Left renal cortex interstitium (tissue), 4 donors: ENCODE data around the gene PPP3CA. TPM values are rescaled to one million over a fixed set of nuclear protein-coding genes. Genes with fewer than 3 reads are reported as not detected.

Experiments
- DNase-seq, 4 donors: peaks; one replicate each; pipeline ENCODE4 v3.0.0-alpha.2; 2013; ENCODE audit warnings: low read depth in 4 of 4, low spot score in 2 of 4, missing footprints in 1 of 4
- polyA plus RNA-seq, 4 donors: library from polyadenylated mRNA; unstranded; fragments of 120-200 nt; gene quantifications; one replicate each; pipeline ENCODE4 v1.2.1, GENCODE V29; 2013; ENCODE audit not compliant: insufficient read length in 4 of 4

PPP3CA gene
- polyA plus RNA-seq, 4 donors, result 38.4 to 47.5 (median 41.0) TPM

DNA sequence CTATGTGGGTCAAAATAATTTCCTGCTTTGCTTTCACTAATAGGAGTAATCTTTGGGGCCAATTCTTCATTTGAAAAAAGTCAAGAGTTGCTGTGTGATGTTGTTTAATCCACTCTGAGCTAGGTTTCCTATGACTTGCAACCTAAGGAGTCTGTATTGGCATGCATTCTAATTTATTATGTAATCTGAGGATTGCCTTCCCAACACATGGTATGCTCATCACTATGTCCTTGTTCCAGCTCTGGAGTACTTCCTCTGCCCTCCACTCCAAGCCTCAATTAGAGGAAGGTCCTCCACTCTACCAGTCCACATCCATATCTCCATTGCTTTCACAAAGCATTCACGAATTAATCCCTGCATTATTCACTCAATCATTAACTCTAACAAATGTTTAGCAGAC is 56.1 kb downstream of the PPP3CA start:
- no peak for DNase-seq

DNA sequence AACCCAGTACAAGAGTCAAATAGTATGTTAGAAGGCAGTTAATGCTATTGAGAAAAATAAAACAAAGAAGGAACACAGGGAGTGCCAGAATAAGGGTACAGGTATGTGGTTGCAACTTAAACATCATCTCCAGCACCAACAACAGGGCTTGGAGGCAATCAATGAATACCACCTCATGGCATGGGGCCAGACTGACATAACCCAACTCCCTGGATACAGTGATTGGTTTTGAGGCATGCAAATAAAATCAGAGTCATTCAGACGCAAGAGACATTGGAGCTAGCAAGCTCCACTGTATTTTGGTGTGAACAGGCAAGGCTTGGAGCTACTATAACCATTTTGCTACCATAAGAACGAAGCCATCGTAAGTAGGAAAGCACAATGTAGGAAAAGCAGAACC is 56.7 kb downstream of the PPP3CA start:
- DNase-seq, result no peak

DNA sequence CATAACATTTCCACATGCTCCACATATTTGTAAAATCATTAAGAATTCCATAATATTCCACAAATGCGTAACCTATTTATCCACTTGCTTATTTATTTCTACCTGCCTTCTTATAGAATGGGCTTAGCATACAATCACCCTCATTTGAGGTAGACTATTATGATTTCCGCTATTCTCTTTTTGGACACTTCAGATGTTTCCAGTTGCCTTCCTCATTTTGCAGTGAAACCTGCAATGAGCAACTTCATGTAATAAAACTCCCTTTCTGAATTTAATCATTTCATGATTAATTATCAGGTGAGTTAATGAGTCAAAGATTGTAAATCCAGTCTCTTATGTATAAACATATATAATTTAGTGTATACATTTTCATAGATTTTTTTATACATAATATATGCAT is 58.0 kb downstream of the PPP3CA start:
- DNase-seq, result no peak

DNA sequence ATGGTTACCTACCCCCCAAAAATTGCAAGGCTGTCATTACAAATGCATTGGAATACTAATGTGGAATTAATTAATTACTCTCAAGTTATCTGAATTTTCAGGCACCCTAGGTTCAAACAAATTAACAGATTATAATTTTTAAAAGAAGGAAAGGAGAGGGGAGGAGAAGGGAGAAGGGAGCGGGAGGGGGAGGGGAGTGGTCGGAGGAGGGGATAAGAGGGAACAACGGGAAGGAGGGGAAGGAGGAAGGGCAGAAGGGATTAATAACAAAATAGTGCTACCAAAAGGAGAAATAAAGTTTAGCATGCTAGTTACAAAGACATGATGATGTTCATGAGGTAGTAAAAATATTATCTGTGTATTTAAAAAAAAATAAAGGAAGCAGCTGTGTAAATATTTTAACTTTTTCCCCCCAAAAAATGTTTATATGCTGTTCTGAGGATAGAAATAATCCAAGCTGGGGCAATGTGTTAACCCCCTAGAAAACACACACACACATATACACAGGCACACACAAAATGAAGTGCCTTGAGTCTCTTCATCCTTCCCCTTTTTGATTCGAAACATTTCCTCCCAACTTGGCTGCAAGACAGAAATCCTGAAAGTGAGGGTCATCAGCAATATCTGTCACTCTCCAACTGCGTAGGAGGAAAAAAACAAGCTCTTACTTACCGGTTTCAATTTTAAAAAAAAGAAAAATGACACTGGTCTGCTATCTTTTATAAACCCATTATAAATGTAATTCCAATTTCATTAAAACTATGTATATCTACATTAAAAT is 58.8 kb downstream of the PPP3CA start:
- no peak for DNase-seq

DNA sequence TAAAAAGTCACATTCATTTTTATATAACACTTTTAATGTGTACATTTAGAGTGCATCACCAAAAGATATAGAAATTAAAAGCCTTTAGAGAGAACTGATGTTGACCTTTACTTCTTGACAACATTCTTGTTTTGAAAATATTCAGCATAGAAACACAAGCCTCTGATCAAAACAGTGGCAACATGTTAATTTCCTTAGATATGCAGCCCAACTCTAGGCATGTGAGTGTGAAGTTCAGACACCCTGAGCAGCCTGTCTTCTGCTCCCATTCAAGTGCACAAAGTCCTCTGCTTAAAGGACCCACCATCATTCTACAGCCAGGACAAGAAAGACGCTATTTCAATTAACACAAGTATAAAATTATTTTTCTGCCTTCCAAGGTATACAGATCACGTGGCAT is 60.0 kb downstream of the PPP3CA start:
- DNase-seq, result no peak

DNA sequence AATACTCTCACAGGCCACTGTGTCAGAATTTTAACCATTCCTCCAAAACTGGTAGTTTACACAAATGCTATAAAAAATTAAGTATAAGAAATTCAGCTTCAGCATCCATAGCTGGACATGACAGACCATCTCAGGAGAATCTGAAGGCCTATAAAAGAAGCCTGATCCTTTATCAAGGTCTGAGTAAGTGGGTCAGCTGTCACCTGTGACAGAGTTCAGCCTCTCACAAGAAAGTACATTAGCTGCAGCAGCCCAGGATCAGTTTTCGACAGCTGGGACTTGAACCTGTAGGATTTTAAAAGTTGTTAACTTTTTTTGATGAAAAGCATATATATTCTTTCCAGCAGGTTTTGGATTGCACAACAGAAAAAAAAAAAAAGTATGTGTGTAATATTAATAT is 60.7 kb downstream of the PPP3CA start:
- DNase-seq, result no peak

DNA sequence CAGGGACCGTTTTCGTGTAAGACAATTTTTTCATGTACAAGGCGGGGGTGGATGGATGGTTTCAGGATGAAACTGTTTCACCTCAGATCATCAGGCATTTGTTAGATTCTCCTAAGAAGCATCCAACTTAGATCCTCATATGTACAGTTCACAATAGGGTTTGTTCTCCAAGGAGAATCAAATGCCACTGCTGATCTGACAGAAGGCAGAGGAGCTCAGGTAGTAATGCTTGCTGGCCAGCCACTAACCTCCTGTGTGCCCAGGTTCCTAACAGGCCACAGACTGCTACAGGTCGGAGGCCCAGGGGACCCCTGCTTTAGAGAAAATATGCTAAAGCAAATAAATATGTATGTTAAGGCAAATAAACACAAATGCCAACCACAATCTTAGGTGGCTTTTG is 61.3 kb downstream of the PPP3CA start:
- DNase-seq, result no peak

DNA sequence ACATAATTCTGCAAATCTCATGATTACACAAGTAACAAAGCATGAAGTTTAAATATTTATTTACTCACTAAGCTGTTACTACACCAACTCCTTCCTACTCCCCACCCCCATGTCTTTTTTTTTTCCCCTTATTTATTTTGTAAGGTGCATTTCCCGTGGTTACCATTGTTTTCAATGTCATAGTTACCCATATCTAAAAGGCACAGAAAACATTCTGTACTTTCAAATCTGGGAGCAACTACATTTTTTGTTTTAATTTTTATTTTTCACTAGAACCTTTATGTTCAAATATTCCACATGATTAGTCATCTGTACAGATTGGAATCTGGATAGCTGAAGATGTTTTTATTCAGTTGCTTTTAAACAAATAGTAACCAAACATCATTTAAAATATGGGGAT is 62.8 kb downstream of the PPP3CA start:
- DNase-seq, result no peak

DNA sequence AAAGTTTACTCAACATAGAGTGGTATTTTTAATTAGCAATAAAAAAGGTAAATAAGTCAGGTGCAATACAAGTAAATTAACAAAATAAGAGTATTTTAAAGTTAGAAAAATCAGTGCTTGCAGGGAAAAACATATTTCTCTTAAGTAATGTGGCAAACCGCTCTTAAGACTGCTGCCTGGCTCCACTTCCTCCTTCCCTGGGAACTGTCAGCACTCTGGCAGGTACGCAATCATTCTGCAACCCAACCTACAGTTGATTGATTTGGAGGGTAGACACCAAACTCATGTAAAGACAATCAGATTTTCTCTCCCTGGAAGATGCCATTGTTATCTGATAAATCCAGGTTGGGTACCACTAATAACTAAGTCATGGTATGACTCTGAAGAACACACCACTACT is 63.9 kb downstream of the PPP3CA start:
- DNase-seq, result no peak

DNA sequence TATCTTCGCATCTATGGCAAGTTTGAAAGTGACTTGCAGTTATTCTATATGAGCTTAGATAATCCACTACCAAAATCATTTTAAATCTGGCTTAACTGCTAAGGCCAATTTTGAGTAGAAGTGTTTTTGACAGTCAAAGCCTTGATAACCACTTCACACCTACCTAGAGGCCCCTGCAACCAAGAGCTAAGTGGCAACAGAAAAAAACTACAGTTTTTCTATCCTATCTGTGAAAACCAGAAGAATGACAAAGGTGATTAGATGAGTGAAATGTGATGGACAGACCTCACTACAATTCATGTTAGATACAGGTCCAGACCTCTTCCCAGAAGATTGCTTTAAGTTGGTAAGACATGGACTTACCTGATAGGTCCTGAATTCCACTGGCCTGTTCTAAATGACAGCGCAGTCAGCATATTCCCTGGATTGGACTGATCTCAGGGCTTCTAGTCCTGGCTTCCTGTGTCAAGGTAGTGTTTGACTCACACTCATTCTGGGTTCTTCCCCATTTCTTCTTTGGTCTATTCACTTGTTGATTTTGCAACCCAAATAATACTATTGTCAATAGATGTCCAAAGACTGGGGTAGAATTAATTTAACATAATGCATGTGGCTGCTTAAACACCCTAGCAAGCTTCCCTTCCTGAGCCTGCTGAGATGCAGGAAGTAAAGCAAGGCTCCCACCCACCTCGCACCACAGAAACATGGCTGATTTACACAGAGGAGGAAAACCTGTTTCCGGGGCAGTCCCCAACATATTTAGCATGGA is 65.1 kb downstream of the PPP3CA start:
- no peak for DNase-seq

DNA sequence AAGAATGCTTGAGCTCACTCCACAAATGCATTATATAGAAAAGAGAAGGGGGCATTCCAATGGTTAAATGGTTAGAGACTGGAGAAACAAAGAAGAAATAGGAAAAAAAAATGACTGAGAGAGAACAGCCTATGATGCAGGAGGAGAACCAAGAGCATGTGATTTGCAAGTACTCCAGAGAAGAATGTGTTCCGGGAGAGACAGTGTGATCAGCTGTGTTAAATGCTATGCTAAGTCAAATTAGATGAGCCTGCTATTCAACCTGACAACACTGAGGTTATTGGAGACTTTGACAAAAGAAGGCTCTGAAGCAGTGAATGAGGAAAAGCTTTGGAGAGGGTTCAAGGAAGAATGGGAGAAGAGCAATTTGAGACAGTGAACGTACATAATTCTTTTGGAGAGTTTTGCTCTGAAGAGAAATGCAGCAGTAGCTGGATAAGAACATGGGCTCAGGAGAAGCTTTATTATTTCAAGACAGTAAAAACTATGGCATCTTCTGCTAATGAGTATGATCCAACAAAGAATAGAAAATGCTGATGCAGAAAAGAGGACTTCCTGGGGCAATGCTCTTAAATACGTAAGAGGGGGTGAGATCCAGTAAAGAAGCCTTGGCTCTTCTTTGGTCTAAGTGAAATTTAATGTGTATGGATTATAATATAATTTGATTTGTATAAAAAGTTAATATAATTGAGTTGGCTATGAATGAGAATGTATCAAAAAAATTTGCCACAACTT is 66.3 kb downstream of the PPP3CA start:
- DNase-seq, result no peak

DNA sequence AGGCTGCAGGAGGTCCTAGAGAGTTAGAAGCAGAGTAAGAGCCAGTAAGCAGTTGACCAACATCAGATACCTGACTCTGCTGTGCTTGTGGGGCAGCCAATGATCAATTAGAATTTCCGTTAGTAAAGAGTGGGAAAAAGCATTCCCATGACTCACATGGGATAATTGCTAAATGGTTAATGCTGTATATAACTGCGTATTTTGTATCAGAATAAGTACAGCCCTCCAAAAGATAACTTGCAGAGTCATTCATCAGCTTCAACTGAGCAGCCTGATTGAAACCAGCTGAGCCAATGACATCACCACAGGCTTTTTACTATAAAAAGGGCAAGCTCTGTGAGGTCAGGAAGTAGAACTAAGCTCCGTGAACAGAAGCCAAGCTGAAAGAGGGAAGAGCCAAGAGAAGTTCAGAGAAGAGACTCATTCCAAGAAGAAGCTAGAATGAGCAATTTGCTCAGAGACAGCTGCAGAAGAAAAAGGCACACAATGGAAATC is 67.9 kb downstream of the PPP3CA start:
- peak in 2 of 4 donors; percentile 29 for DNase-seq

DNA sequence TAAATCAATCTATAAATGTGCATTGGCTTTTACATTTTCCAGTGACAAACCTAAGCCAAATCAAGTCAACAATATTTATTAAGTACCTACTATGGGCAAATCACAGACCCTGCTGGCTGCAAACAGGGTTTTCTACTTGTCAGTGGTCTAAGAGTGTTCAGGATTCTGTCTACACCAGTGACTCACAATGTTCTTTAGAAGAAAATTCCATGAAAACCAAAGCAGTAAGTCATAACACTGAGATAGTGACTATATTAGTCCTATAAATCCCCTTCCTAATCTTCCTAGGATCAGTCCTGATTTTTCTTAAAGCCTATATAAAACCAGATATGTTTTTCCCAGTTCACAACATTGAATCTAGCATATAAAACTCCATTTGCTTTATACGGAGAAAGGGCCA is 69.7 kb downstream of the PPP3CA start:
- DNase-seq, result no peak

DNA sequence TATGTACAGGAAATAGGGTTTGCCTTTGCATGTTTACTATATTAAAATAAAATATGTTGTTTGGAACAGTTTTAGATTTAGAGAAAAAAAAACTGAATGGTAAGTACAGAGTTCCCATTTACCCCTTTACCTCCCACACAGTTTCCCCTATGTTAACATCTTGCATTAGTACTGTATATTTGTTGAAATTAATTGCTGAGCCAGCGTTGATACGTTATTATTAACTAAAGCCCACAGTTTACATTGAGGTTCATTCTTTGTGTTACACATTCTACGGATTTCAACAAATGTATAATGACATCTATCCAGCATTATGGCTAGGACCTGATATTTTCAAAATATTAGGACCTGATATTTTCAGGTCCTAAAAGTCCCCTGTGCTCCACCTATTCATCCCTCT is 70.7 kb downstream of the PPP3CA start:
- no peak for DNase-seq

DNA sequence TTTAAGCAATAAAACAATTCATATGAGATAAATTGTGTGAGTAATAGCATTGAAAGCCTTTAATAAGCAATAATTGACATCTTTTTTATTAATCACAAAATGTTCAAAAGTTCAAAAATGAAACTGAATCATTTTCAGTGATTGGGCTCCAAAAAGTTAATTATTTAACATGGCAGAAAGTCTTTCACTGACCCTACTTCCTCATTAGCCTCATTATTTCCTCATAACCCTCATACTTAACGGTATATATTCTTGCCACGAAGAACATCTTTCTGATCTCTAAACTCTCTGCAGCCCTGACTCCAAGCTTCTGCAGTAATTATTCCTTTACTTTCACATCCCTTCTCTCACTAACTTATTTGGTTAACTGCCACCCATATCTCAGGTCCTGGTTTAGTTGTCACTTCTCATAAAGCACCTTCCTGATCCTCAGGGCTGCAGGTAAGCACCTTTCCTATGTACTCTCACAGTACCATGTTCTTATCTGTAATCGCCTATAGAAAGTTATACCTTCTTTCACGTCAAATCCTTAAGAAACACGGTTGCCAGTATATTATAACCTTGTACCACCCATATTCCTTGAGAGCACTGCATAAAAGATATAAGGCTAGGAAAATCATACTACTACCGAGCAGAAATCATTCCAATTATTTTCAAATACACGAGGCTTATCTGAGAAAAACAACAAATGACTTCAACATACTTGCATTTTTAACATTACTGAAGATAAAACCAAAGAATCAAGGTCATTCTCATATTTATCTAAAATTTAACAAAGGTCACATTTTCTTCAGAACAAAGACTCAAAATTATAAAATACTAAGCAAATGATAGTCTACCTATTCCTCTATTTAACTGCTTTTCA is 72.2 kb downstream of the PPP3CA start:
- no peak for DNase-seq

DNA sequence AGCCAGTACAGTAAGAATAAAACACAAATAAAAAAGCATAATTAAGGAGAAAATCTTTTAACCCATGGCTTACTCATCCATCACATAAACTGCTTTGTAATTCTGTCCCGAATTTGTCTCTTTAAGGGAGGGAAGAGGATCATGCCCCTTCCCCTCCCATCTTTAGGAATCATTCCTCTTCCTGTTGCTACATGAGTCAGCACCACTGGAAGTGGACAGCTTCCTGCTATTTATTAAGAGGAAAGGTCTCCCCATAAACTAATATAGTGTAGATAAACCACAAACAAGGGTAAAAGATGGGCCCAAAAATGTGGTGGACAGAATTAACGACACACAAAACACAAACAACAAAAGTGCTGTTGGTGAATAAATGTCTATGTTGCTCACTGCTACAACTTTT is 75.8 kb downstream of the PPP3CA start:
- no peak for DNase-seq

DNA sequence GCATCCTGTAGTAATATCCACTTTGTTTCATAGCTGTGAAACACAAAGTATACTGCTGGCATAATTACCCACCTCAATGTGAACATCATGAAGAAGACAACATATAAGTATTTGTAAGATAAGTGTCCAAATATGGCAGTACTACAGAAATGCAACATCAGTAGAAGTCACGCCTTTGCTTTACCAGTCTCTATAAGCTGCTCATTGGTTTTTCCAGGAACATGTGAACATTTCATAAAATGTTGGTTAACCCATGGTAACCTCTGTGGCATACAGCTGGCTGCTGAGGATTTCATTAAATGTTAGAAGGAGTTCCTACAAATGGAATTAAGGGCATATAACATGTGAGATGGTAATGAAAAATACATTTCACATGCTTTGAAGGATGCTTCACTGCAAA is 77.6 kb downstream of the PPP3CA start:
- no peak for DNase-seq

DNA sequence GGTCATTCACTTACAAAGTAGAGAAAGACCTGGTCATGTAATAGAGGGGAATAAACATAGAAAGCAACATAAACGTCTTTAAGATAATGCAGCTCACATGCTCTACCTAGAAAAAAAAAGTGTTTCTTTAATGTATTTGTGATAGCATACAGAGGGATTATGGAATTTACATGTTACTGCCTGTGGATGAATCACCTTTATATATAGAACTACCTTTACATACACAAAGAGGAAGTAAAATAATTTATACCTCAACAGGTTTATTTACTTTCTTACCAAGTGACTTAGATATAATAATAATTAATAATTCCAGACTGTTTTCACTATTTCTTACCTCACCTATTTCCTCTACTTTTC is 81.5 kb downstream of the PPP3CA start:
- DNase-seq, result no peak

DNA sequence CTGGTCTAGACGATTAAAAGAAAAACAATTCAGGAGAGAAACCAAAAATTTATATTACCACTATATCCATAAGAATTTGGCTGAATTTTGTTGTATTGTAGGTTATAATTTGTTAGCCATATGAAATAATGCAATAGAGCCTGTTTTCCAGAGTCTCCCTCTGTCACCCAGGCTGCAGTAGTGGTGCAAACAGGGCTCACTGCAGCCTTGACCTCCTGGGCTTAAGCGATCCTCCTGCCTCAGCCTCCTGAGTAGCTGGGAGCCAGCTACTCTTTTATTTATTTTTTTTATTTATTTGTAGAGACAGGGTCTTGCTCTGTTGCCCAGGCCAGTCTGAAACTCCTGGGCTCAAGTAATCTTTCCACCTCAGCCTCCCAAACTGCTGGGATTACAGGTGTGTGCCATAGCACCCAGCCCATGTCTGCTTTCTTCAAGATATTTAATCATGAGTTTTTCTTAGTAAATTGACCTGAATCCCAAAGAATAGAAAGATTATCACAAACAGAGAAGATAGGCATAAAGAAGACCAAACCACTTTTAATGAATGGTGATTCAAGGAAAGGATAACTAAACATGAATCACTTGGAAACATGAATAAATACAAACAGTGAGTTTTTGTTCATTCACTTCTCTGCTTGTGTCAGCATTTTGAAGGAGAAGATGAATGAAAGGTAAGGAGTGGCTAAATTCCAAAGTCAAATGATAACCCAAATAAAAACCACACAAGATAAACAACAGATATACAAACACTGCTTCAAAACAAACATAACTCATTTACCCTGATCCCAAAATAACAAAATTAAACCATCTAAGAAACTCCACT is 82.1 kb downstream of the PPP3CA start:
- DNase-seq, result no peak

DNA sequence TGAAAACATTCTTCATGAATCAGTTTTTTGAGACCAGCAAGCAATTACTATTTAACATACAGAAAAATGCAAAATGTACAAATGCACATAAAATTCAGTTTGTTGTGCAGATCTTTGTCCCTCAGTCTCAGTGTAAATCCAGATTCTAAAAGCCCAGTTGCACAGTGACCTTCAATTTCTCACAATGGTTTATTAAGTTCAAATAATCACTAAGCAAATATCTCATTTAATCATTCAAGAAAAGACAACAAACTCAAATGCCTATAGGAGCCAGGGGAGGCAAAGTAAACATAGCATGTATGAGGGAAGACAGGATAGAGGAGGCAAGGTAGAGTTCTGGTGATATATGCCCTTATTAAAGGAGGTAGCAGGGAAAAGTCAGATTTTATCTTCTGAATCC is 82.8 kb downstream of the PPP3CA start:
- DNase-seq, result no peak
